D341Med (cell line): ENCODE measurements around the gene RHOT1.
A peak's percentile ranks its signal among the peaks of the same experiment; 100 is the strongest.
"Not testable (repeated sequence)": the region's sequence is repeated elsewhere in the genome, so short reads cannot be mapped to it uniquely, and the experiment has no call there.

Experiments
- DNase-seq: peaks from one replicate; pipeline ENCODE4 v3.0.0; 2012; ENCODE audit warnings: low spot score

RHOT1 gene

GRCh38 chr17:32159586-32160438 lies 17.5 kb downstream of the RHOT1 start:
- no peak for DNase-seq

- no peak for DNase-seq
Measured at GRCh38 chr17:32160526-32160925, 18.2 kb downstream of the RHOT1 start.

- DNase-seq, result no peak
Measured at GRCh38 chr17:32161029-32161428, 18.7 kb downstream of the RHOT1 start.

- no peak for DNase-seq
Measured at GRCh38 chr17:32161506-32162365, 19.4 kb downstream of the RHOT1 start.

- no peak for DNase-seq
Measured at GRCh38 chr17:32174889-32175288, 32.6 kb downstream of the RHOT1 start.

- not testable (repeated sequence) for DNase-seq
Measured at GRCh38 chr17:32178679-32179078, 36.4 kb downstream of the RHOT1 start.

GRCh38 chr17:32179103-32179502 lies 36.8 kb downstream of the RHOT1 start:
- DNase-seq, result not testable (repeated sequence)

- DNase-seq, result not testable (repeated sequence)
Measured at GRCh38 chr17:32179526-32179925, 37.2 kb downstream of the RHOT1 start.

- not testable (repeated sequence) for DNase-seq
Measured at GRCh38 chr17:32180262-32180661, 38.0 kb downstream of the RHOT1 start.

GRCh38 chr17:32185875-32186274 lies 43.6 kb downstream of the RHOT1 start:
- DNase-seq, result no peak

GRCh38 chr17:32187271-32187670 lies 45.0 kb downstream of the RHOT1 start:
- no peak for DNase-seq

GRCh38 chr17:32189343-32189742 lies 47.0 kb downstream of the RHOT1 start:
- DNase-seq, result peak; percentile 53

GRCh38 chr17:32191306-32191705 lies 49.0 kb downstream of the RHOT1 start:
- no peak for DNase-seq

GRCh38 chr17:32192379-32192778 lies 50.1 kb downstream of the RHOT1 start:
- DNase-seq, result no peak

- DNase-seq, result no peak
Measured at GRCh38 chr17:32197987-32198386, 55.7 kb downstream of the RHOT1 start.

GRCh38 chr17:32206861-32207260 lies 64.6 kb downstream of the RHOT1 start:
- no peak for DNase-seq

- DNase-seq, result no peak
Measured at GRCh38 chr17:32208436-32208835, 66.1 kb downstream of the RHOT1 start.

GRCh38 chr17:32209608-32210007 lies 67.3 kb downstream of the RHOT1 start:
- DNase-seq, result no peak

- no peak for DNase-seq
Measured at GRCh38 chr17:32211671-32212070, 69.4 kb downstream of the RHOT1 start.

- DNase-seq, result no peak
Measured at GRCh38 chr17:32215696-32216095, 73.4 kb downstream of the RHOT1 start.

- no peak for DNase-seq
Measured at GRCh38 chr17:32222621-32223020, 80.3 kb downstream of the RHOT1 start.

GRCh38 chr17:32223703-32224102 lies 81.4 kb downstream of the RHOT1 start:
- no peak for DNase-seq

- DNase-seq, result no peak
Measured at GRCh38 chr17:32226886-32227285, 84.6 kb downstream of the RHOT1 start.
